HepG2 (cell line): ENCODE data around the gene TSC22D4. TPM values are rescaled to one million over a fixed set of nuclear protein-coding genes. Genes with fewer than 3 reads are reported as not detected.
A peak's percentile ranks its signal among the peaks of the same experiment; 100 is the strongest.

Source experiments
- ATAC-seq: fragments of 200-7000 bp; cut with Tn5 transposase; 3 replicates; pipeline ENCODE4 v1.9.1; 2020; ENCODE audit warnings: mild to moderate bottlenecking, moderate library complexity
- BruUV-seq: library from RNA; stranded (reverse); fragments of 400-500 nt; replicated peaks from 2 replicates; lab custom pipeline; 2021; lab: Mats Ljungman, UMichigan
- CTCF ChIA-PET: fragments of 300-600 bp; formaldehyde crosslinking; extraction: SDS; loops from one replicate; lab custom pipeline; 2021; ENCODE audit warnings: low total read pairs, inconsistent platforms, low intra/inter-chr PET ratio; lab: Yijun Ruan, JAX
- POLR2A ChIA-PET: fragments of 350-600 bp; sonication (Branson Sonifier 250); formaldehyde crosslinking; loops from one replicate; lab custom pipeline; 2020; ENCODE audit warnings: antibody characterized with exemption, inconsistent platforms; lab: Yijun Ruan, JAX
- DNase-seq: peaks from one replicate; pipeline ENCODE4 v3.0.0-alpha.2; 2015; ENCODE audit warnings: low spot score
- FAIRE-seq: peaks from 3 replicates; lab custom pipeline; 2011; peaks lifted over from hg19 to GRCh38; lab: Jason Lieb, UNC
- H2AFZ ChIP-seq: one replicate; pipeline ENCODE4 v1.6.1; 2011; ENCODE audit warnings: low read length, inconsistent platforms
- H3K27ac ChIP-seq: fragments of 300-600 bp; 3 replicates; pipeline ENCODE4 v1.8.0; 2011; ENCODE audit warnings: mixed run types, mild to moderate bottlenecking, mixed read lengths, low read length, inconsistent platforms; ENCODE audit not compliant: insufficient read depth; ENCODE audit errors: extremely low read length
- H3K27me3 ChIP-seq, 2 experiments: fragments of 200-600 bp in 1 of 2; 2 replicates in 1 of 2; 3 replicates in 1 of 2; pipeline versions ENCODE4 v1.6.0 to v1.8.0; 2011; ENCODE audit warnings: low read length in 2 of 2, mild to moderate bottlenecking in 2 of 2, moderate library complexity in 2 of 2, inconsistent platforms in 1 of 2; ENCODE audit not compliant: insufficient read depth in 2 of 2, control insufficient read depth in 1 of 2
- H3K36me3 ChIP-seq, 2 experiments: fragments of 200-600 bp in 1 of 2; replicated peaks in 1 of 2; 2 replicates in 1 of 2; 3 replicates in 1 of 2; pipeline versions ENCODE4 v1.5.1 to v1.8.0; 2011; ENCODE audit warnings: low read length in 2 of 2, inconsistent platforms in 1 of 2; ENCODE audit not compliant: insufficient read depth in 2 of 2, control insufficient read depth in 1 of 2
- H3K4me1 ChIP-seq: 2 replicates; pipeline ENCODE4 v1.5.1; 2012; ENCODE audit warnings: low read length, inconsistent platforms; ENCODE audit not compliant: insufficient read depth
- H3K4me2 ChIP-seq: 2 replicates; pipeline ENCODE4 v1.6.0; 2011; ENCODE audit warnings: low read depth, low read length, inconsistent platforms
- H3K4me3 ChIP-seq, 3 experiments: fragments of 200-600 bp in 1 of 3; sonication (generic), shearing (Covaris generic) in 1 of 3; replicated peaks in 1 of 3; 2 replicates each; pipeline ENCODE4 v1.5.1; 2011 to 2016; ENCODE audit warnings: low read length in 3 of 3, inconsistent platforms in 2 of 3, low read depth in 2 of 3, mild to moderate bottlenecking in 2 of 3, control low read depth in 1 of 3, mixed read lengths in 1 of 3; ENCODE audit not compliant: insufficient read depth in 1 of 3
- H3K79me2 ChIP-seq: one replicate; pipeline ENCODE4 v1.6.1; 2011; ENCODE audit warnings: low read length, inconsistent platforms; ENCODE audit not compliant: insufficient read depth
- H3K9ac ChIP-seq: 2 replicates; pipeline ENCODE4 v1.6.0; 2011; ENCODE audit warnings: mild to moderate bottlenecking, low read depth, low read length, inconsistent platforms; ENCODE audit not compliant: insufficient read depth
- H3K9me3 ChIP-seq: 2 replicates; pipeline ENCODE4 v1.5.1; 2012; ENCODE audit warnings: mild to moderate bottlenecking, low read length
- H4K20me1 ChIP-seq: 2 replicates; pipeline ENCODE4 v1.6.0; 2011; ENCODE audit warnings: inconsistent platforms, mild to moderate bottlenecking, low read length, moderate library complexity; ENCODE audit not compliant: insufficient read depth
- ATF2 ChIP-seq: sonication (generic); formaldehyde crosslinking; IDR thresholded peaks from 2 replicates; pipeline ENCODE4 v1.4.0; 2020; ENCODE audit warnings: missing genetic modification reagents
- ATF7-NPFF ChIP-seq: sonication (generic); formaldehyde crosslinking; IDR thresholded peaks from 2 replicates; pipeline ENCODE4 v1.8.1; 2023; ENCODE audit warnings: mild to moderate bottlenecking, low read depth, missing genetic modification reagents, moderate library complexity
- FOXJ3 ChIP-seq: sonication (generic); formaldehyde crosslinking; IDR thresholded peaks from 2 replicates; pipeline ENCODE4 v1.4.0; 2020; ENCODE audit warnings: missing genetic modification reagents, mild to moderate bottlenecking, borderline replicate concordance
- KLF6 ChIP-seq: IDR thresholded peaks from 2 replicates; pipeline ENCODE4 v1.8.0; 2016; ENCODE audit warnings: missing biosample characterization, missing genetic modification reagents
- MTA3 ChIP-seq: sonication (generic); formaldehyde crosslinking; IDR thresholded peaks from 2 replicates; pipeline ENCODE4 v1.4.0; 2020; ENCODE audit warnings: missing genetic modification reagents
- RAD21 ChIP-seq: fragments of 450-650 bp; formaldehyde crosslinking; IDR thresholded peaks from 2 replicates; pipeline ENCODE4 v1.5.0; 2020; ENCODE audit warnings: mild to moderate bottlenecking
- ZNF446 ChIP-seq: sonication (generic); formaldehyde crosslinking; IDR thresholded peaks from 2 replicates; pipeline ENCODE4 v1.5.0; 2020; ENCODE audit warnings: mild to moderate bottlenecking, missing genetic modification reagents
- ZNF484 ChIP-seq: sonication (generic); formaldehyde crosslinking; IDR thresholded peaks from 2 replicates; pipeline ENCODE4 v1.5.1; 2020; ENCODE audit warnings: mild to moderate bottlenecking, low read depth, missing genetic modification reagents, borderline replicate concordance
- ZNF496 ChIP-seq: sonication (generic); formaldehyde crosslinking; IDR thresholded peaks from 2 replicates; pipeline ENCODE4 v1.8.1; 2023; ENCODE audit warnings: mild to moderate bottlenecking, moderate library complexity, missing genetic modification reagents; ENCODE audit not compliant: insufficient replicate concordance
- WGBS: methylation state at CpG from one replicate; pipeline ENCODE4 v1.1.6; 2017; ENCODE audit warnings: low lambda C conversion rate; 5-methylcytosine and 5-hydroxymethylcytosine counted together
- in situ Hi-C: cut with HindIII; loops from 2 replicates; pipeline ENCODE4 v1.10.0; 2017; ENCODE audit warnings: low pct_unique_long_range_greater_than_20kb; ENCODE audit not compliant: extremely low pct_ligation_motif_present
- intact Hi-C: fragments of 100-400 bp; cut with micrococcal nuclease; formaldehyde crosslinking; loops from one replicate; pipeline ENCODE4 v1.10.0; 2022; ENCODE audit not compliant: unreplicated experiment
- polyA plus RNA-seq, 8 experiments: library from polyadenylated mRNA; depleted of rRNA in 3 of 8; stranded (reverse) in 7 of 8; unstranded in 1 of 8; fragments of >200 nt; fragmentation: Illumina TruSeq in 4 of 8; extraction: Trizol in 4 of 8; gene quantifications; 2 replicates each; pipeline versions ENCODE4 v1.2.1 to v1.2.3, GENCODE V29; 2011 to 2016; ENCODE audit warnings: low read depth in 4 of 8, missing spikeins in 1 of 8, mixed read lengths in 1 of 8; ENCODE audit not compliant: insufficient read depth in 1 of 8
- total RNA-seq, 5 experiments: library from RNA; depleted of rRNA; stranded (reverse); fragments of >200 nt; fragmentation: Illumina TruSeq; extraction: Trizol; gene quantifications; 2 replicates each; pipeline ENCODE4 v1.2.3, GENCODE V29; 2016; ENCODE audit warnings: low read depth in 1 of 5
- TF ChIP-seq, protein P1 (sequence below): sonication (generic); formaldehyde crosslinking; IDR thresholded peaks from 2 replicates; pipeline ENCODE4 v1.5.0; 2020; ENCODE audit warnings: mild to moderate bottlenecking, missing genetic modification reagents, borderline replicate concordance

TSC22D4 gene
- total and polyA plus RNA-seq, 2 of the 13 experiments (the other 11 are each of a cell fraction or from before 2014, with no cell fraction given) = 7.7 to 8.7 TPM

- in situ Hi-C loops (no loop called here), intact Hi-C loops (no loop called here)
- DNase-seq (no peak), ATAC-seq (no peak), FAIRE-seq (no peak)
- no peak for TF ChIP-seq MTA3 (CRISPR knock-in tag)
- TF ChIP-seq ATF2 = no peak
- TF ChIP-seq, protein P1, sequence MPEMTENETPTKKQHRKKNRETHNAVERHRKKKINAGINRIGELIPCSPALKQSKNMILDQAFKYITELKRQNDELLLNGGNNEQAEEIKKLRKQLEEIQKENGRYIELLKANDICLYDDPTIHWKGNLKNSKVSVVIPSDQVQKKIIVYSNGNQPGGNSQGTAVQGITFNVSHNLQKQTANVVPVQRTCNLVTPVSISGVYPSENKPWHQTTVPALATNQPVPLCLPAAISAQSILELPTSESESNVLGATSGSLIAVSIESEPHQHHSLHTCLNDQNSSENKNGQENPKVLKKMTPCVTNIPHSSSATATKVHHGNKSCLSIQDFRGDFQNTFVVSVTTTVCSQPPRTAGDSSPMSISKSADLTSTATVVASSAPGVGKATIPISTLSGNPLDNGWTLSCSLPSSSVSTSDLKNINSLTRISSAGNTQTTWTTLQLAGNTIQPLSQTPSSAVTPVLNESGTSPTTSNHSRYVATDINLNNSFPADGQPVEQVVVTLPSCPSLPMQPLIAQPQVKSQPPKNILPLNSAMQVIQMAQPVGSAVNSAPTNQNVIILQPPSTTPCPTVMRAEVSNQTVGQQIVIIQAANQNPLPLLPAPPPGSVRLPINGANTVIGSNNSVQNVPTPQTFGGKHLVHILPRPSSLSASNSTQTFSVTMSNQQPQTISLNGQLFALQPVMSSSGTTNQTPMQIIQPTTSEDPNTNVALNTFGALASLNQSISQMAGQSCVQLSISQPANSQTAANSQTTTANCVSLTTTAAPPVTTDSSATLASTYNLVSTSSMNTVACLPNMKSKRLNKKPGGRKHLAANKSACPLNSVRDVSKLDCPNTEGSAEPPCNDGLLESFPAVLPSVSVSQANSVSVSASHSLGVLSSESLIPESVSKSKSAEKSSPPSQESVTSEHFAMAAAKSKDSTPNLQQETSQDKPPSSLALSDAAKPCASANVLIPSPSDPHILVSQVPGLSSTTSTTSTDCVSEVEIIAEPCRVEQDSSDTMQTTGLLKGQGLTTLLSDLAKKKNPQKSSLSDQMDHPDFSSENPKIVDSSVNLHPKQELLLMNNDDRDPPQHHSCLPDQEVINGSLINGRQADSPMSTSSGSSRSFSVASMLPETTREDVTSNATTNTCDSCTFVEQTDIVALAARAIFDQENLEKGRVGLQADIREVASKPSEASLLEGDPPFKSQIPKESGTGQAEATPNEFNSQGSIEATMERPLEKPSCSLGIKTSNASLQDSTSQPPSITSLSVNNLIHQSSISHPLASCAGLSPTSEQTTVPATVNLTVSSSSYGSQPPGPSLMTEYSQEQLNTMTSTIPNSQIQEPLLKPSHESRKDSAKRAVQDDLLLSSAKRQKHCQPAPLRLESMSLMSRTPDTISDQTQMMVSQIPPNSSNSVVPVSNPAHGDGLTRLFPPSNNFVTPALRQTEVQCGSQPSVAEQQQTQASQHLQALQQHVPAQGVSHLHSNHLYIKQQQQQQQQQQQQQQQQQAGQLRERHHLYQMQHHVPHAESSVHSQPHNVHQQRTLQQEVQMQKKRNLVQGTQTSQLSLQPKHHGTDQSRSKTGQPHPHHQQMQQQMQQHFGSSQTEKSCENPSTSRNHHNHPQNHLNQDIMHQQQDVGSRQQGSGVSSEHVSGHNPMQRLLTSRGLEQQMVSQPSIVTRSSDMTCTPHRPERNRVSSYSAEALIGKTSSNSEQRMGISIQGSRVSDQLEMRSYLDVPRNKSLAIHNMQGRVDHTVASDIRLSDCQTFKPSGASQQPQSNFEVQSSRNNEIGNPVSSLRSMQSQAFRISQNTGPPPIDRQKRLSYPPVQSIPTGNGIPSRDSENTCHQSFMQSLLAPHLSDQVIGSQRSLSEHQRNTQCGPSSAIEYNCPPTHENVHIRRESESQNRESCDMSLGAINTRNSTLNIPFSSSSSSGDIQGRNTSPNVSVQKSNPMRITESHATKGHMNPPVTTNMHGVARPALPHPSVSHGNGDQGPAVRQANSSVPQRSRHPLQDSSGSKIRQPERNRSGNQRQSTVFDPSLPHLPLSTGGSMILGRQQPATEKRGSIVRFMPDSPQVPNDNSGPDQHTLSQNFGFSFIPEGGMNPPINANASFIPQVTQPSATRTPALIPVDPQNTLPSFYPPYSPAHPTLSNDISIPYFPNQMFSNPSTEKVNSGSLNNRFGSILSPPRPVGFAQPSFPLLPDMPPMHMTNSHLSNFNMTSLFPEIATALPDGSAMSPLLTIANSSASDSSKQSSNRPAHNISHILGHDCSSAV (CRISPR knock-in tag) = no peak
- no peak for TF ChIP-seq ZNF496
- no peak for TF ChIP-seq KLF6 (CRISPR knock-in tag)
- TF ChIP-seq ZNF446 = no peak
- no peak for TF ChIP-seq RAD21 (CRISPR knock-in tag)
- TF ChIP-seq FOXJ3 (CRISPR knock-in tag) = no peak
- TF ChIP-seq ZNF484 (CRISPR knock-in tag) = no peak
- no peak for TF ChIP-seq ATF7-NPFF (CRISPR knock-in tag)
- peaks cover 1% of the 10 kb centered on the region for H3K79me2 ChIP-seq
- H3K27me3 ChIP-seq = 0 out of 5 replicates have a peak, but pooled peaks cover 0 to under 1% of the 10 kb centered on the region in 2 experiments
- 75% methylated on average over 6 of the region's 6 CpGs for WGBS
- H2AFZ ChIP-seq = no peak overlapping the region
- no peak overlapping the region for H3K27ac ChIP-seq
- H3K4me2 ChIP-seq = no peak overlapping the region; the same call in 1 of the 2 replicates
- H3K4me1 ChIP-seq = peaks cover 14% of the 10 kb centered on the region
- H3K9me3 ChIP-seq = no peaks in the 10 kb centered on the region
- H3K36me3 ChIP-seq = peaks cover 4 to 8% of the 10 kb centered on the region in 2 experiments; a peak in 4 of 5 replicates
- H4K20me1 ChIP-seq = no peaks in the 10 kb centered on the region
- no peak overlapping the region for H3K9ac ChIP-seq
- ChIA-PET POLR2A (no interaction called here), CTCF (no interaction called here)
- BruUV-seq = no TSS peak
- H3K4me3 ChIP-seq = peak overlapping the region in 1 of 3 experiments; percentile 4; a peak in 1 of 6 replicates
These were observed 2.8 kb downstream of the TSC22D4 start for GRCh38 chr7:100476101-100476780.
